Measurements from ENCODE around the gene ACSL3.

Gene ACSL3

DNA sequence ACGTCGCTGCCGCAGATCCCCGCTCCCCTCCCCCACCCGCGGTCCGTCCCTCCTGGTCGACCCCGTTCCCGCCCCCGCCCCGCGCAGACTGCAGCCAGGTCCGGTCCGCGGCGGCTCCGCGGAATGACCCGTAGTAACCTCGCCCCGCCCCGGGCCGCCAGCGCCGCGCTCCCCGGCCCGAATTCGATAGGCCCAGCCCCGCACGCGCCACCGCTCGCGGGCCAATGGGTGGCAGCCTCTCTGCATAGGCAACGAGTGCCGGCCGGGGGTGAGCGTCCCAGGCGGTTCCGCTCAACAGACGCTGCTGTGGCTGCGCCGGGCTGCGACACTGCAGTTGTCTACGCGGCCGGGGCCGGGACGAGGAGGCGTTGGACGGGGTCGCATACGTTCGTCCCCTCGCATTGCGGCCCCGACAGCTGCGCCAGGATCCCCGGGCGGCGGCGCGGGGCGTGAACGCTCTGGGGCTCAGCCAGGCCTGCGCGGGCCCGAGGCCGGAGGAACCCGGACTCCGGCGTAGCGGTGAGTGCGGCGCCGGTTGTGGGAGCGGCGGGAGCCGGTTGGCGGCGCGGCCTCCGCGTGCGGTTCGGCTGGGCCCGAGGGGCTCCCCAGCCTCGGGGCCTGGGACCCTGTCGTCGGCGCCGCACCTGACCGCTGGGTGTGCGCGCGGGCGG is at the start of gene ACSL3:
ACSL3 (plus strand) TSS at position 297 of the 671 bp plus-strand sequence. CDS start 47,737 bp downstream, outside the sequence.
- H3K36me3 Mint-ChIP-seq, result peaks cover 6% of the 10 kb centered on the region
- peak; percentile 90 to 95 for DNase-seq (ENCODE audit: low spot score in 2 of 2)
- peak; percentile 100 for ATAC-seq
- no peaks in the 10 kb centered on the region for H3K9me3 Mint-ChIP-seq
- no peak within 1 kb of the TSS for H3K27ac Mint-ChIP-seq
- no peak within 1 kb of the TSS for H3K4me3 Mint-ChIP-seq
- H3K4me1 Mint-ChIP-seq, result peaks cover 6% of the 10 kb centered on the region

DNA sequence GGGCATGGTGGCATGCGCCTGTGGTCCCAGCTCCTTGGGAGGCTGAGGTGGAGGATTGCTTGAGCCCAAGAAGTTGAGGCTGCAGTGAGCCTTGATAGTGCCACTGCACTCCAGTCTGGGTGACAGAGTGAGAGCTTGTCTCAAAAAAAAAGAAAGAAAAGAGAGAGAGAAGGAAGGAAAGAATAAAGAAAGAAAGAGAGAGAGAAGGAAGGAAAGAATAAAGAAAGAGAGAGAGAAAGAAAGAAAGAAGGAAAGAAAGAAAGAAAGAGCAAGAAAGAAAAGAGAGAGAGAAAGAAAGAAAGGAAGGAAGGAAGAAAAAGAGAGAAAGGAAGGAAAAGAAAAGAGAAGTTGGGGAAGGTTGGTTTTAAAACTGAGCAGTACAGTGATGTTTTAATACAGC is 49.0 kb upstream of the ACSL3 start:
- no peak overlapping the region for H3K27ac Mint-ChIP-seq
- H3K4me1 Mint-ChIP-seq, result peaks cover 32% of the 10 kb centered on the region
- no peak for DNase-seq (ENCODE audit: low spot score in 2 of 2)
- H3K4me3 Mint-ChIP-seq, result no peak overlapping the region
- H3K9me3 Mint-ChIP-seq, result no peaks in the 10 kb centered on the region
- no peak for ATAC-seq
- no peaks in the 10 kb centered on the region for H3K36me3 Mint-ChIP-seq

DNA sequence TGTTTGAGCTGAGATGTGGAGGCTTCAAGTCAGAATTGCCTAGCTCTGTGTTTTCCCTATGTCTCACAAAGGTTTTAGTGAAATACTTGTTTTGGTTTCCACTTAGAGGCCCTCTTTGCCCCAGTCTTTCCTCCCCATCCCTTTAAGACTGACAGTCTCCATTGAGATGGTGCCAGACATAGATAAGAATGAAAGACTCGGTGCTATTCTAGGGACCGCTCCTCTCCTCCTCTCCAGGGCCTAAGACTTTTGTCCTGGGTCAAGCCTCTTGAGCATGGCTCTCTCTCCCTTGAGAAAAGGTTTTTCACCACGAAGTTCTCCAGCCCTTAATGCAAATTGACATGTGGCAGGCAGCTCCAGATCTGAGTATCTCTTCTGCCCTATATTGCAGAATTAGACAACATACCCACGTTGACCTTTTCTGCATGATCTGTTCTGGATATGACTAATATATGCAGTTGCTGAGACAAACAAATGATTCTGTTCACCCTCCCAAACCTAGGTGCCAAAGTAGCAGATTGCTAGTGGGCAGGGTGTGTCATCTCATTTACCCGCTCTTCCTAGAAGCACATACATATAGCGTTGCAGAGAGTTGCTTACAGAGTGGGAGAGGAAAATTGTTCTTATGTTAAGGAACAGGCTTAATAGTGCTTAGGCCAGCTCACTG is 47.5 kb upstream of the ACSL3 start:
- no peaks in the 10 kb centered on the region for H3K9me3 Mint-ChIP-seq
- DNase-seq (ENCODE audit: low spot score in 2 of 2) (peak; percentile 27 to 80), ATAC-seq (peak; percentile 98)
- H3K4me3 Mint-ChIP-seq, result peak overlapping the region; percentile 48
- H3K36me3 Mint-ChIP-seq, result no peaks in the 10 kb centered on the region
- peak overlapping the region; percentile 89 for H3K27ac Mint-ChIP-seq
- peaks cover 32% of the 10 kb centered on the region for H3K4me1 Mint-ChIP-seq

DNA sequence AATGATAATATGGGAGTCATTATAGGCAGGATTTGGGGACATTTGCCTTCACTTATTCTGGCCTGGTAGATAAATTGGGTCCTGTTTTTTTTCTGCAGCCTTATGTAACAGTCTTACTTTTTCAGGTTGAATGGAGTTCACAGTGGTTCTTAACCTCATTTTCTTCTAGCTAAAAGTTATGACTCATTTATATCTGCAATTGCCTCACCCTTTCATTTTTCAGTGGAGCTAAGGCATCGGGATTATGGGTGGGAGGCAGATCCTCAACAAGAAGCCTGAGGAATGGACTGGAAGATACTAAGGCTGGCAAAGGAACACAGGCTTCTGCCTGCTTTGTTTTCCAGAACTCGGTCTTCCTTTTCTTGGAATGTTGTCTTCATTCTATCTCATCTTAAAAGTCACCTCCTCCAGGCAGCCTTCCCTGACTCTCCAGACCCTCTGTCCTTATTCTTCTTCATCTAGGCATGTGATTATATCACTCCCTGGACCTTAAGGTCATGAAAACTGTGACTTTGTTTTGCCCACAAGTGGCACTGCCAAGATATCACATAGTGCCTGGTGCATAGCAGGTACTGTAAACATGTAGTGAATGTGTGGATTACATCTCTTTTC is 41.0 kb upstream of the ACSL3 start:
- DNase-seq (ENCODE audit: low spot score in 2 of 2), result no peak
- peak; percentile 62 for ATAC-seq

DNA sequence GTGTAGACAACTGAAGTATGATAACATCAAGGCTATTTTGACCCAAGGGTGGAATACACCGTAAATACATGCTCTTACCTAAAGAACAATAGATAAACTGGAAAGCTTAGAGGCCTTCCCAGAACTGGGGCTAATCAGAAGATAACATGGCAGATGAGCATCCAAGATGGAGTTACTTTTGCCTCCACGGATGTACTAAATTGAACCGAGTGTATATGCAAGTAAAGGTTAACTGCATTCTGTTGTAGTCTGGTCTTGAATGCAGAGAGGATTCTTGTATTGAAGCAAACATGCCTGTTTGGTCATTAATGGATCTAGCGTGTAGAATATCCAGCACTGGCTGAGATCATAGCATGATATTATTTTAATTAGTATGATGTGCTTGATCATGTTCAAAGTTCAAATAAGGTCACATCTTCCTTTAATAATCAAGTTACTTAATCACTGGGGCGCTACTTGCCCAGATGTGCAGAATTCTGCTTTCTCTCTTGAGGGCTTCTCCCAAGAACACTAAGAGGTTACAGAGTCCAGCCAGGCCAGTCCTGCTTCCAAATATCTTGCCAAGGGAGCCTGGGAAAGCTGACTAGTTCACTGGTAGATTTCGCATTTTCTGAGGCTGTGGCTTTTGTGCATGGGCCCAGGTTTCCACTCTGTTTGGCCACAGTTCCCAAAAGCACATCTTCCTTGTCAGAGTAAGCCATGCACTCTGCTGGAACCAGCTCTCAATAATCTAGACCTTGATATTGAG is 37.5 kb upstream of the ACSL3 start:
- Mint-ChIP-seq H3K36me3 (no peaks in the 10 kb centered on the region), H3K27ac (no peak overlapping the region), H3K4me3 (no peak overlapping the region), H3K9me3 (no peaks in the 10 kb centered on the region), H3K4me1 (peaks cover 11% of the 10 kb centered on the region)
- DNase-seq (ENCODE audit: low spot score in 2 of 2) (no peak), ATAC-seq (no peak)

More for the DNA sequence above, 41.0 kb upstream of the ACSL3 start:
- Mint-ChIP-seq H3K36me3 (no peaks in the 10 kb centered on the region), H3K4me1 (peaks cover 11% of the 10 kb centered on the region), H3K27ac (no peak overlapping the region), H3K9me3 (no peaks in the 10 kb centered on the region), H3K4me3 (no peak overlapping the region)

DNA sequence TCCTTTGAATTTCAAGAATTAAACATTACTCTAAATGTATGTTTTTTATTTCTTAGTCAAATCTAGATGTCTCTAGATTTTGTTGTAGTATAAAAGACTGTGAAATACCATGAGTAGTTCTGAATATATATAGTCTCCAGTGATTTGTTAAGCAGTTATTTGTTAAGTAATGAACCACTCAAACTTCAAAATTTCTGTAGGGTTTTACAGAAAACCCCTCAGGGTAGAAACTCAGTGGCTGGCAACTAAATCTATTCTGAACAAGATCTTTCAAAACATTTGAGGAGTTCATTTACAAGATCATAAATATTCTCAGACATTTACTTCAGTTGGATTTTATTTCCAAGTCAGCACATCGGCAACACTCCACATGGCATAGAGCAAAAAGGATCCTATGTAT is 35.8 kb upstream of the ACSL3 start:
- H3K36me3 Mint-ChIP-seq, result no peaks in the 10 kb centered on the region
- H3K4me1 Mint-ChIP-seq, result peaks cover 2% of the 10 kb centered on the region
- H3K4me3 Mint-ChIP-seq, result no peak overlapping the region
- H3K27ac Mint-ChIP-seq, result no peak overlapping the region
- DNase-seq (ENCODE audit: low spot score in 2 of 2), result no peak
- ATAC-seq, result no peak
- H3K9me3 Mint-ChIP-seq, result no peaks in the 10 kb centered on the region

DNA sequence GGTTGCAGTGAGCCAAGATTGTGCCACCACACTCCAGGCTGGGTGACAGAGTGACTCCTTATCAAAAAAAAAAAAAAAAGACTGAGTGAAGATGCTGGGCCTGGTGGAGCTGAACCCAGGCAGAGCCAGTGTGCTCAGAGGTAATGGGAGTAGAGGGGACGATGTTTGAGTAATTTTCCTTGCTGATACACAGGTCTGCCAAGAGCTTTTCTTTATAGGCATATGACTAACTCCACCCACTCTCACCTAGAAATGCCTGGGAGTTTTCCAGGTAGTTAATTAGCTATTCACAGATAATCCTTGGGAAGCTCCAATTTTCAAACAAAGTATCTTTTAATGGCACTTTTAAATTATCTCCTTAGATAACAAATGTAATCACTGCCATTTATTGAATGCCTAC is 33.4 kb upstream of the ACSL3 start:
- DNase-seq (ENCODE audit: low spot score in 2 of 2) (no peak), ATAC-seq (no peak)
- Mint-ChIP-seq H3K36me3 (no peaks in the 10 kb centered on the region), H3K9me3 (no peaks in the 10 kb centered on the region), H3K27ac (no peak overlapping the region), H3K4me3 (no peak overlapping the region), H3K4me1 (no peaks in the 10 kb centered on the region)

DNA sequence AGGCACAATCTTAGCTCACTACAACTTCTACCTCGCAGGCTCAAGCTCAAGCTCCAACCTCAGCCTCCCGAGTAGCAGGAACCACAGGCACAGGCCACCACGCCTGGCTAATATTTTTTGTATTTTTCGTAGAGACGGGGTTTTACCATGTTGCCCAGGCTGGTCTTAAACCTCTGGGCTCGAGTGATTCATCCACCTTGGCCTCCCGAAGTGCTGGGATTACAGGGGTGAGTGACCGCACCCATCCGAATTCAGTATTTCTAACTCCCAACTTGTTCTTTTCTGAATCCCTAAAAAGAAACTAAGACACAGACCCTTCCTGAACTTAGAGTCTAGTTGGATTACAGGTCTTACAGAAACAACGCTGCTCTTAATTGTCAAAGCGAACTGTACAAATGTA is 32.3 kb upstream of the ACSL3 start:
- H3K4me3 Mint-ChIP-seq, result no peak overlapping the region
- DNase-seq (ENCODE audit: low spot score in 2 of 2) (no peak), ATAC-seq (no peak)

DNA sequence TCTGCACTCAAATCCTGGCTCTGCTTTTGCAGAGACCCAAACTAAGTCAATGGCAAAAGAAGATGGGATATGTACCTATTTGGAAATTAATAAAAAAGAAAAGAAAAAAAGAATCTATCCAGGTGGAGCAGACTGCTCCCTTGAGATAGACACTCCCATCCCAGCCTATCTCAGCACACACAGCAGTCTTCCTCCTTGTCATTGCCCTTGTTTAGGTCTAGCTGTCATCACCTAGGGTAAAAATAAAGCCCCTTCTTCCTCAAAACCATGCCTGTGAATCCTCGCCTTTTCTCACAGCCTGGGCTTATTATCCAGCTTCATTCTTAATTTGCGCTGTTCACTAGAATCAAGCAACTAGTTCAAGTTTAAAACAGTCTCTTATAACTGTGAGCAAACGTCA is 30.7 kb upstream of the ACSL3 start:
- no peak overlapping the region for H3K4me3 Mint-ChIP-seq
- H3K4me1 Mint-ChIP-seq, result no peaks in the 10 kb centered on the region
- no peak for ATAC-seq
- no peak overlapping the region for H3K27ac Mint-ChIP-seq
- H3K9me3 Mint-ChIP-seq, result no peaks in the 10 kb centered on the region
- DNase-seq (ENCODE audit: low spot score in 2 of 2), result no peak
- H3K36me3 Mint-ChIP-seq, result no peaks in the 10 kb centered on the region

More for the DNA sequence above, 32.3 kb upstream of the ACSL3 start:
- Mint-ChIP-seq H3K9me3 (no peaks in the 10 kb centered on the region), H3K4me1 (no peaks in the 10 kb centered on the region), H3K27ac (no peak overlapping the region), H3K36me3 (no peaks in the 10 kb centered on the region)

DNA sequence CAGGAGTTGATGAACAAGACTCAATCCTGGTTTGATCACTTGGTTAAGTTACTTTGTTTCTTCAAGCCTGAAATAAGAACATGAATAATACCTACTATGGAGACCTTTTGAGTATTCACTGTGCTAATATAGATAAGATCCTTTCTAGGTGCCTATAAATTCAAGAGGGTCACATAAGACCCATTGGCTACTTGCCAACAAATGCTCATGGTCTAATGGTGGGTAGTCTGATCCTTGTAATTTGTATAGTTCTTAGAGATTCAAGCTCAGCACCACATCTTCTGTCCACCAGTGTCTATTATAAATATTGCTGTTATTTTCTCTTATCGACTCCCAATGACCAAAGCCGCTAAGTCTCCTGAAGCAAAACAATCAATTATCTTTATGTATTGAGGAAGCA is 27.4 kb upstream of the ACSL3 start:
- ATAC-seq (no peak), DNase-seq (ENCODE audit: low spot score in 2 of 2) (no peak)
- Mint-ChIP-seq H3K36me3 (no peaks in the 10 kb centered on the region), H3K4me3 (no peak overlapping the region), H3K4me1 (no peaks in the 10 kb centered on the region), H3K9me3 (no peaks in the 10 kb centered on the region), H3K27ac (no peak overlapping the region)

DNA sequence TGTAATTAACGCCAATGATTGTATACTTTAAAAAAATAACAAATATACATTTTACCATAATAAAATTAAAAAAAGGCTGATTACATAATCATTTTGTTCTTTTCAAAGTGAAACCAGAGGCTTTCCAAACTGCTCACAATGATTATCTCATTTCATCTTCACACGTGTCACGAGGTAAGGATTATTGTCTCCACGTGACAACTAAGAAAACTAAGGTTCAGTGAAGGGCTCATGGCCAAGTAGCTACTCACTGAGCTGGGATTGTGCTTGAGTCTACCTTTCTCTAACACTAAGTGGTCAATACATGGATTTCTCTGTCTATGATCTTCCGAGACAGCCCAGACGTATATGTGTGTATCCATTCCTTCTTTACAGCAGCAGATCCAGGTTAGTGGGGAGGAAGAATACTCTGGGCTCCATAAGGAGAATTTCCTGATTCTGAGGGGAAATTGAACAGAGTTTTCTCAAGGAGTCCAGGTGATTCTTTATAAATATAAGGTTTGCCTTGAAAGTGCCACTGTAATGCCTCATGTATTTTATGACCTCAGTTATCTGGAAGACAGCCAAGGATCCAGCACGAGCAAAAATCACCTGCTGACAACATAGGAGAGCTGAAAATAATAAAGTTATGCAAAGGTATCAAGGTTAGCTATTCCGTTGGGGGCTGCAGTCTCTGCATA is 25.6 kb upstream of the ACSL3 start:
- peaks cover 1% of the 10 kb centered on the region for H3K4me1 Mint-ChIP-seq
- DNase-seq (ENCODE audit: low spot score in 2 of 2) (no peak), ATAC-seq (no peak)
- no peaks in the 10 kb centered on the region for H3K9me3 Mint-ChIP-seq
- no peak overlapping the region for H3K4me3 Mint-ChIP-seq
- H3K36me3 Mint-ChIP-seq, result no peaks in the 10 kb centered on the region
- no peak overlapping the region for H3K27ac Mint-ChIP-seq

DNA sequence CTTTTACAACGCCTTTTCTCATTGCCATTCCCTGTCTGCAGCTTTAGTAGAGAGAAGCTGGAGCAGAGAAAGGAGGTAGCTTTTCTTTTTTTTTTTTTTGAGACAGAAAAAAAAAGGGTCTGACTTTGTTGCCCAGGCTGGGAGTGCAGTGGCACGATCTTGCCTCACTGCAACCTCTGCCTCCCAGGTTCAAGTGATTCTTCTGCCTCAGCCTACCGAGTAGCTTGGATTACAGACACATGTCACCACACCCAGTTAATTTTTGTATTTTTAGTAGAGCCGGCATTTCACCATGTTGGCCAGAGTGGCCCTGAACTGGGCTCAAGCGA is 25.0 kb upstream of the ACSL3 start:
- Mint-ChIP-seq H3K9me3 (no peaks in the 10 kb centered on the region), H3K4me1 (peaks cover 6% of the 10 kb centered on the region), H3K27ac (no peak overlapping the region), H3K36me3 (no peaks in the 10 kb centered on the region), H3K4me3 (no peak overlapping the region)
- no peak for ATAC-seq
- DNase-seq (ENCODE audit: low spot score in 2 of 2), result no peak

DNA sequence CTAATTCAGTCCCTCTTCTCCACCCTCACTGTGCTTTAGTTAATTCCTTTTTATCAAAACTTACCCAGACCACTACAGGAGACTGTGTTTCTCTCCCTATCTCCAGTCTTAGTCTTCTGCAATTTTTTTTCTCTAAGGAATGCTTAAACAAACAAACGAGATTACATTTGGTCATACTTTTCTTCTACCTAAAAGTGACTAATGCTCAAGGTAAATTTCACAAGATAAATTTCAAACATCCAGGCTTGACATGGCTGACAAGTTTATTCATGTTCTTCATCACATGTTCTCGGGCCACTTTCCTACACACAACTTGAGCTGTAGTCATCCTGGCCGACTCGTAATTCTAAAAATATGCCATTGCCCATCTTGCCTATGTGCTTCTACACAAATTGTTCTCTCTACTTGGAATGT is 23.2 kb upstream of the ACSL3 start:
- Mint-ChIP-seq H3K36me3 (no peaks in the 10 kb centered on the region), H3K4me3 (no peak overlapping the region), H3K27ac (no peak overlapping the region), H3K4me1 (peaks cover 7% of the 10 kb centered on the region), H3K9me3 (no peaks in the 10 kb centered on the region)
- no peak for ATAC-seq
- DNase-seq (ENCODE audit: low spot score in 2 of 2), result no peak

DNA sequence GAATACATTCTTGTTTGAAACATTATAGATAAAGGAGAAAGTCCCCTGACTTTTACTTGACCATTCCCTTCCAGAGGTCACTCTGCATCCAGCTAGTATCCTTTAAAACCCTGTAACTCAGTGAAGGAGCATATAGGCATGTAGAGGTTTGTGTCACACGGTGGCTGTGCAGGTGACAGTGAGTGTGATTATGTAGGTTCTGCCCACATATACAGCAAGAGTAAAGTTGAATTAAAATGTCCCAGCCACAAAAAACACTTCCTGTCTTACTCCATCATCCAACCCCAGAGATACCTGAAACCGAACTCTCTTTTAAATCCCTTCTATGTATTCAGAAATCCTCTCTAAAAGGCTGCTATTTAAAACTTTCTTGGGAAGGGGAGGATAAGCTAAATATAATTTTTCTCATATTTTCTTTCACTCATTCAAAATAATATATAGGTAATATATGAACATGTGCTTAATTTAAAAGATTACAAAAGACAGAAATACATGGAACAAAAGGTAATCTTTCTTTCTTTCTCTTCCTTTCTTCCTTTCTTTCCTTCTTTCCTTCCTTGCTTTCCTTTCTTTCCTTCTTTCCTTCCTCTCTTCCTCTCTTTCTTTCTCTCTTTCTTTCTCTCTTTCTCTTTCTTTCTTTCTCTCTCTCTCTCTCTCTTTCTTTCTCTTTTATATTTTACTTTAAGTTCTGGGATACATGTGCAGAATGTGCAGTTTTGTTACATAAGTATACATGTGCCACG is 20.6 kb upstream of the ACSL3 start:
- Mint-ChIP-seq H3K4me3 (no peak overlapping the region), H3K9me3 (no peaks in the 10 kb centered on the region), H3K36me3 (no peaks in the 10 kb centered on the region), H3K4me1 (peaks cover 11% of the 10 kb centered on the region), H3K27ac (no peak overlapping the region)
- no peak for ATAC-seq
- no peak for DNase-seq (ENCODE audit: low spot score in 2 of 2)
